SK-N-SH treated with all-trans-retinoic acid at 6 μM for 48 hours (cell line): ENCODE data around the gene GGA1.

Experiments used
- ATAC-seq: fragments of 200-7000 bp; cut with Tn5 transposase; 3 replicates; pipeline ENCODE4 v1.9.1; 2020; ENCODE audit warnings: mild to moderate bottlenecking, moderate library complexity
- ARNTL ChIP-seq: fragments of 450-650 bp; formaldehyde crosslinking; IDR thresholded peaks from 2 replicates; pipeline ENCODE4 v1.5.0; 2020; ENCODE audit warnings: low read depth, mild to moderate bottlenecking, moderate library complexity, borderline replicate concordance
- BACH2 ChIP-seq: fragments of 250-450 bp; sonication (Bioruptor Pico); IDR thresholded peaks from 2 replicates; pipeline ENCODE4 v1.9.0; 2021; ENCODE audit warnings: mild to moderate bottlenecking, borderline replicate concordance
- CSDC2 ChIP-seq: fragments of 250-450 bp; sonication (Bioruptor Pico); IDR thresholded peaks from 2 replicates; pipeline ENCODE4 v1.5.0; 2020; ENCODE audit warnings: mild to moderate bottlenecking, moderate library complexity
- ESRRG ChIP-seq: fragments of 250-450 bp; sonication (Bioruptor Pico); IDR thresholded peaks from 2 replicates; pipeline ENCODE4 v1.6.1; 2021; ENCODE audit warnings: mild to moderate bottlenecking
- GLIS3 ChIP-seq: fragments of 250-450 bp; sonication (Bioruptor Pico); IDR thresholded peaks from 2 replicates; pipeline ENCODE4 v1.5.0; 2020; ENCODE audit warnings: mild to moderate bottlenecking, moderate library complexity
- ISL1 ChIP-seq: fragments of 250-450 bp; sonication (Bioruptor Pico); IDR thresholded peaks from 2 replicates; pipeline ENCODE4 v2.1.2; 2022; ENCODE audit warnings: mild to moderate bottlenecking, moderate library complexity
- OSR1 ChIP-seq: fragments of 250-450 bp; sonication (Bioruptor Pico); IDR thresholded peaks from 2 replicates; pipeline ENCODE4 v1.8.0; 2022; ENCODE audit warnings: moderate library complexity, mild to moderate bottlenecking, inconsistent platforms
- PPARA ChIP-seq: fragments of 250-450 bp; sonication (Bioruptor Pico); IDR thresholded peaks from 2 replicates; pipeline ENCODE4 v1.5.0; 2020; ENCODE audit warnings: mild to moderate bottlenecking, borderline replicate concordance
- RARB ChIP-seq: fragments of 250-450 bp; sonication (Bioruptor Pico); IDR thresholded peaks from 2 replicates; pipeline ENCODE4 v1.8.0; 2021; ENCODE audit warnings: mild to moderate bottlenecking, moderate library complexity
- SNAI2 ChIP-seq: fragments of 250-450 bp; sonication (Bioruptor Pico); IDR thresholded peaks from 2 replicates; pipeline ENCODE4 v1.5.0; 2020; ENCODE audit warnings: mild to moderate bottlenecking, moderate library complexity
- TCF4 ChIP-seq: fragments of 250-450 bp; sonication (Bioruptor Pico); IDR thresholded peaks from 2 replicates; pipeline ENCODE4 v1.8.0; 2021; ENCODE audit warnings: mild to moderate bottlenecking, moderate library complexity, borderline replicate concordance
- ZC3H10 ChIP-seq: fragments of 250-450 bp; sonication (Bioruptor Pico); IDR thresholded peaks from 2 replicates; pipeline ENCODE4 v1.5.1; 2021; ENCODE audit warnings: mild to moderate bottlenecking, moderate library complexity
- ZFP3 ChIP-seq: fragments of 250-450 bp; sonication (Bioruptor Pico); IDR thresholded peaks from 2 replicates; pipeline ENCODE4 v1.5.0; 2020; ENCODE audit warnings: mild to moderate bottlenecking, moderate library complexity
- ZFP30 ChIP-seq: fragments of 450-650 bp; formaldehyde crosslinking; IDR thresholded peaks from 2 replicates; pipeline ENCODE4 v1.5.0; 2022; ENCODE audit warnings: mild to moderate bottlenecking, moderate library complexity
- ZNF565 ChIP-seq: fragments of 450-650 bp; formaldehyde crosslinking; conservative IDR thresholded peaks from 2 replicates; pipeline ENCODE4 v1.5.0; 2020; ENCODE audit warnings: low read depth, mild to moderate bottlenecking, moderate library complexity
- ZNF70 ChIP-seq: fragments of 450-650 bp; formaldehyde crosslinking; IDR thresholded peaks from 2 replicates; pipeline ENCODE4 v1.5.0; 2020; ENCODE audit warnings: mild to moderate bottlenecking, moderate library complexity
- ZNF8 ChIP-seq: fragments of 450-650 bp; formaldehyde crosslinking; IDR thresholded peaks from 2 replicates; pipeline ENCODE4 v1.5.0; 2020; ENCODE audit warnings: mild to moderate bottlenecking, moderate library complexity
- TF ChIP-seq, protein P1 (sequence below): fragments of 250-450 bp; sonication (Bioruptor Pico); IDR thresholded peaks from 2 replicates; pipeline ENCODE4 v1.8.0; 2021; ENCODE audit warnings: low read depth, mild to moderate bottlenecking, moderate library complexity, borderline replicate concordance
- TF ChIP-seq, protein P2 (sequence below): fragments of 250-450 bp; sonication (Bioruptor Pico); IDR thresholded peaks from 2 replicates; pipeline ENCODE4 v1.5.1; 2020; ENCODE audit warnings: low read depth, mild to moderate bottlenecking, moderate library complexity
- TF ChIP-seq, protein P3 (sequence below): fragments of 250-450 bp; sonication (Bioruptor Pico); IDR thresholded peaks from 2 replicates; pipeline ENCODE4 v1.8.0; 2020; ENCODE audit warnings: mild to moderate bottlenecking, moderate library complexity, borderline replicate concordance

Gene GGA1

DNA sequence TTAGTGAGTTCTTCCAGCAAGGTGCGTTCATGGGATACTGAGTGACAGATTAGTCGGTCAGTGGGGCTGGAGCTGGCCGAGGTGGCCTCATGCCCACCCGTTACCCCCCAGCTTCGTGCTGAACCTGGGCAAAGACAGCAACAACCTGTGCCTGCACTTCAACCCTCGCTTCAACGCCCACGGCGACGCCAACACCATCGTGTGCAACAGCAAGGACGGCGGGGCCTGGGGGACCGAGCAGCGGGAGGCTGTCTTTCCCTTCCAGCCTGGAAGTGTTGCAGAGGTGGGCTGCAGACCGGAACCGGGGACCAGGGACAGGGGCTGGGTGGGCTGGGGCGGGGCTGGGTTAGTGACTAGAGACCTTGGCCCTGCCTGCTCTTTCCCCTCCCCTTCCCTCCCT lies 69.7 kb downstream of the GGA1 start:
- ATAC-seq = no peak
- TF ChIP-seq ZNF8 (CRISPR knock-in tag) (no peak), ESRRG (CRISPR knock-in tag) (no peak), ZFP3 (no peak), ISL1 (CRISPR knock-in tag) (no peak), ZFP30 (CRISPR knock-in tag) (no peak), BACH2 (CRISPR knock-in tag) (no peak)
- TF ChIP-seq, protein P1, sequence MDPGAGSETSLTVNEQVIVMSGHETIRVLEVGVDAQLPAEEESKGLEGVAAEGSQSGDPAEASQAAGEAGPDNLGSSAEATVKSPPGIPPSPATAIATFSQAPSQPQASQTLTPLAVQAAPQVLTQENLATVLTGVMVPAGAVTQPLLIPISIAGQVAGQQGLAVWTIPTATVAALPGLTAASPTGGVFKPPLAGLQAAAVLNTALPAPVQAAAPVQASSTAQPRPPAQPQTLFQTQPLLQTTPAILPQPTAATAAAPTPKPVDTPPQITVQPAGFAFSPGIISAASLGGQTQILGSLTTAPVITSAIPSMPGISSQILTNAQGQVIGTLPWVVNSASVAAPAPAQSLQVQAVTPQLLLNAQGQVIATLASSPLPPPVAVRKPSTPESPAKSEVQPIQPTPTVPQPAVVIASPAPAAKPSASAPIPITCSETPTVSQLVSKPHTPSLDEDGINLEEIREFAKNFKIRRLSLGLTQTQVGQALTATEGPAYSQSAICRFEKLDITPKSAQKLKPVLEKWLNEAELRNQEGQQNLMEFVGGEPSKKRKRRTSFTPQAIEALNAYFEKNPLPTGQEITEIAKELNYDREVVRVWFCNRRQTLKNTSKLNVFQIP (CRISPR knock-in tag) = no peak

DNA sequence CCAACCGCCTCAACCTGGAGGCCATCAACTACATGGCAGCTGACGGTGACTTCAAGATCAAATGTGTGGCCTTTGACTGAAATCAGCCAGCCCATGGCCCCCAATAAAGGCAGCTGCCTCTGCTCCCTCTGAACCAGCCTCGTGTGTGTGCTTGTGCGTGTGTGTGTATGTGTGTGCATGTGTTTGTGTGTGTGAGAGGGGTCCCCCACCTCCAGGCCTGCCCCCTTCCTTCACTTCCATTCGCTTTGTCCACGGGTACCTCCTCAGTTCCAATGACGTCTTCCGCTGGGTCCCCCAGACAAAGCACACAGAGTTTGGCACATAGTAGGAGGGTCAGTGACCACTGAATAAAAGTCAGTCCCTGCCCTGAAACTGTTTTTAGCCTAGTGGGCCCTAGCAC lies 71.0 kb downstream of the GGA1 start:
- TF ChIP-seq SNAI2 (CRISPR knock-in tag) (no peak), TCF4 (CRISPR knock-in tag) (no peak), OSR1 (CRISPR knock-in tag) (no peak), ISL1 (CRISPR knock-in tag) (no peak), BACH2 (CRISPR knock-in tag) (no peak), GLIS3 (CRISPR knock-in tag) (no peak), ZFP30 (CRISPR knock-in tag) (no peak), ZNF8 (CRISPR knock-in tag) (no peak), ZC3H10 (CRISPR knock-in tag) (no peak)
- TF ChIP-seq, protein P2, sequence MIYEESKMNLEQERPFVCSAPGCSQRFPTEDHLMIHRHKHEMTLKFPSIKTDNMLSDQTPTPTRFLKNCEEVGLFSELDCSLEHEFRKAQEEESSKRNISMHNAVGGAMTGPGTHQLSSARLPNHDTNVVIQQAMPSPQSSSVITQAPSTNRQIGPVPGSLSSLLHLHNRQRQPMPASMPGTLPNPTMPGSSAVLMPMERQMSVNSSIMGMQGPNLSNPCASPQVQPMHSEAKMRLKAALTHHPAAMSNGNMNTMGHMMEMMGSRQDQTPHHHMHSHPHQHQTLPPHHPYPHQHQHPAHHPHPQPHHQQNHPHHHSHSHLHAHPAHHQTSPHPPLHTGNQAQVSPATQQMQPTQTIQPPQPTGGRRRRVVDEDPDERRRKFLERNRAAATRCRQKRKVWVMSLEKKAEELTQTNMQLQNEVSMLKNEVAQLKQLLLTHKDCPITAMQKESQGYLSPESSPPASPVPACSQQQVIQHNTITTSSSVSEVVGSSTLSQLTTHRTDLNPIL (CRISPR knock-in tag) = no peak
- TF ChIP-seq, protein P3, sequence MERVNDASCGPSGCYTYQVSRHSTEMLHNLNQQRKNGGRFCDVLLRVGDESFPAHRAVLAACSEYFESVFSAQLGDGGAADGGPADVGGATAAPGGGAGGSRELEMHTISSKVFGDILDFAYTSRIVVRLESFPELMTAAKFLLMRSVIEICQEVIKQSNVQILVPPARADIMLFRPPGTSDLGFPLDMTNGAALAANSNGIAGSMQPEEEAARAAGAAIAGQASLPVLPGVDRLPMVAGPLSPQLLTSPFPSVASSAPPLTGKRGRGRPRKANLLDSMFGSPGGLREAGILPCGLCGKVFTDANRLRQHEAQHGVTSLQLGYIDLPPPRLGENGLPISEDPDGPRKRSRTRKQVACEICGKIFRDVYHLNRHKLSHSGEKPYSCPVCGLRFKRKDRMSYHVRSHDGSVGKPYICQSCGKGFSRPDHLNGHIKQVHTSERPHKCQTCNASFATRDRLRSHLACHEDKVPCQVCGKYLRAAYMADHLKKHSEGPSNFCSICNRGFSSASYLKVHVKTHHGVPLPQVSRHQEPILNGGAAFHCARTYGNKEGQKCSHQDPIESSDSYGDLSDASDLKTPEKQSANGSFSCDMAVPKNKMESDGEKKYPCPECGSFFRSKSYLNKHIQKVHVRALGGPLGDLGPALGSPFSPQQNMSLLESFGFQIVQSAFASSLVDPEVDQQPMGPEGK (CRISPR knock-in tag) = no peak
- no peak for ATAC-seq

DNA sequence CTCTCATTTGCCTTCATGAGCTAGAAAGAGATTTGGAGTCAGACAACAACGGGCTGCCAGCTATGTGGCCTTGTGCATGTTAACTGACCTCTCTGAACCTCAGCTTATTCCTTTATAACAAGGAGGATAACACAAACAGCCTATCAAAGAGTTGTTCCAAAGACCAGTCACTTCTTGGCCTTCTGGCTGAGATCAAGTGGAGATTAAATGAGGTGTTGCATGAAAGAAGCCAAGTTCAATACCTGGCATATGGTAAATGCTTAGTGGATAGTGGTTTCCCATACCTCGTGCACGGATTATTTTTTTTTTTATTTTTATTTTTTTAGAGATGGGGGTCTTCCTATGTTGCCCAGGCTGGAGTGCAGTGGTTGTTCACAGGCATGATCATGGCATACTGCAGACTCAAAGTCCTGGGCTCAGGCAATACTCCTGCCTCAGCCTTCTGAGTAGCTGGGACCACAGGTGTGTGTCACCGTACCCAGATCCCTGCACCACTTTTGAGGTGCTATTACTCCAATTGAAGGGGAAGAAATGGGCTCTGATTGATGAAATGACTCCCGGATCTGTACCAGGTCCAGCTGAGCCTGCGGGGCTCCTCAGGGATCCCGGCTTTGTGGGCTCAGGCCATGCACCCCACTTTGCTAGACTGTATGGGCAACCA lies 71.7 kb downstream of the GGA1 start:
- ATAC-seq = peak; percentile 1; the same call in 2 of the 3 replicates
- TF ChIP-seq ARNTL (CRISPR knock-in tag) (no peak), PPARA (no peak), ISL1 (CRISPR knock-in tag) (no peak), ZFP30 (CRISPR knock-in tag) (no peak)

DNA sequence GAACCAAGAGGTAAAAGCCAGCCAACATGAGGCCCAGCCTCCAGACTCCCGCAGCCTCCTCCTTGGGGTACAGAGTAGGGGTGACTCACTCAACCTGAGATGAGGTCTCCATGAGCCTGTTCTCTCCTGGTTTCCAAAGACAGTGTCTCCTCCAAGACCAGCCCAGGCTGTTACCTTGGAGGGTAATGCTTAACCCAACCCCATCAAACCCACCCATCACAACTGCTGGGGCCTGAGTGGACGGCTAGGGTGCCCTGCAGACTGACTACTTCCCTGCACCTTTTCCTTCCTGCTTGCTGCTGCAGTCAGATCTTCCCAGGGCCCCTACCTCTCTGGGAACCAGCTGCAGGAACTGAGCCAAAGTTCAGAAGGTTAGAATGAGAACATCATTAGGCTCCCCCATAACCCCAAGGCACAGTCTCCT lies 72.4 kb downstream of the GGA1 start:
- TF ChIP-seq BACH2 (CRISPR knock-in tag) (no peak), CSDC2 (CRISPR knock-in tag) (no peak), ZNF565 (CRISPR knock-in tag) (no peak)
- ATAC-seq = peak; percentile 40

DNA sequence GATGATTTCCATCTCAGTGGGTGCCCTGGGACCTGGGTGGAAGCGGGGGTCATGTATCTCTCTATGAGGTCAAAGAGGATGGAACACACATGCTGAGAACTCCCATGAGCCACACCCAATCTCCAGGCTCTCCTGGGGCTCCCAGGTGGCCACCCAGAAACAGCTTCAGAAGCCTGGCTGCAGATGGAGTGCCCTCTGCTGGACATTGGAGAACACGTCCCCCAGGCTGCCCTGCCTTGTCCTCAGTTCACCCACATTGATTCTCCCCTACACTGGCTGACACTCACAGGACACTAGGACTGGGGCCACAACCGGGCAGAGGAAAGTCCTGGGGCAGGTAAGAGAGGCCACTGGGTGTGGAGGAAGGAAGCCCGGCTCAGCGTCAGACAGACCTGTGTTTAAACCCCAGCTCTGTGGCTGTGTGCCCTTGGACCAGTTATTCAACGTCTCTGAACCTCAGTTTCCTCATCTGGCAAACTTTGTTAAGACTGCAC lies 73.0 kb downstream of the GGA1 start:
- TF ChIP-seq ZNF8 (CRISPR knock-in tag) = no peak
- TF ChIP-seq, protein P1 (CRISPR knock-in tag) = no peak
- TF ChIP-seq ZFP3 = no peak
- TF ChIP-seq, protein P2 (CRISPR knock-in tag) = no peak
- no peak for TF ChIP-seq ZFP30 (CRISPR knock-in tag)
- no peak for TF ChIP-seq RARB (CRISPR knock-in tag)
- TF ChIP-seq TCF4 (CRISPR knock-in tag) = no peak
- no peak for TF ChIP-seq ZNF70 (CRISPR knock-in tag)
- no peak for TF ChIP-seq CSDC2 (CRISPR knock-in tag)
- peak; percentile 70 for ATAC-seq
